CD4-positive, alpha-beta memory T cell (primary cell): Measurements from ENCODE around the gene EPC1. TPM values are rescaled to one million over a fixed set of nuclear protein-coding genes. Genes with fewer than 3 reads are reported as not detected.

Source experiments
- CTCF ChIA-PET: fragments of 350-600 bp; sonication (Branson Sonifier 250); formaldehyde crosslinking; loops from one replicate; lab custom pipeline; 2021; ENCODE audit warnings: inconsistent platforms; ENCODE audit not compliant: partially characterized antibody; lab: Charles Lee
- POLR2A ChIA-PET: fragments of 350-600 bp; sonication (Branson Sonifier 250); formaldehyde crosslinking; loops from one replicate; lab custom pipeline; 2021; ENCODE audit not compliant: partially characterized antibody; lab: Charles Lee
- DNase-seq, 5 donors: peaks; one replicate each; pipeline versions ENCODE4 v3.0.0 to v3.0.0-alpha.2; 2020 to 2022; ENCODE audit warnings: mixed read lengths in 1 of 5
- H3K27ac ChIP-seq: one replicate; pipeline ENCODE4 v1.7.0; 2013; ENCODE audit warnings: low read depth, low read length
- H3K27me3 ChIP-seq: 2 replicates; pipeline ENCODE4 v1.7.0; 2013; ENCODE audit warnings: mild to moderate bottlenecking, low read length, moderate library complexity; ENCODE audit not compliant: insufficient read depth
- H3K36me3 ChIP-seq: 2 replicates; pipeline ENCODE4 v1.7.0; 2013; ENCODE audit warnings: mild to moderate bottlenecking, low read length, moderate library complexity; ENCODE audit not compliant: insufficient read depth
- H3K4me1 ChIP-seq: 2 replicates; pipeline ENCODE4 v1.7.0; 2013; ENCODE audit warnings: mild to moderate bottlenecking, low read length, moderate library complexity; ENCODE audit not compliant: insufficient read depth
- H3K4me3 ChIP-seq, 2 donors: one replicate each; pipeline ENCODE4 v1.7.0; 2013; ENCODE audit warnings: low read length in 2 of 2, mild to moderate bottlenecking in 1 of 2
- H3K9me3 ChIP-seq, 2 donors: one replicate each; pipeline ENCODE4 v1.7.0; 2013; ENCODE audit warnings: low read length in 2 of 2, control low read depth in 1 of 2; ENCODE audit not compliant: control insufficient read depth in 1 of 2
- H3K27ac Mint-ChIP-seq, 7 donors: one replicate each; pipeline ENCODE4 v1.8.0; 2020 to 2021; ENCODE audit warnings: mixed read lengths in 7 of 7, mild to moderate bottlenecking in 6 of 7, inconsistent platforms in 3 of 7, moderate library complexity in 3 of 7
- H3K27me3 Mint-ChIP-seq, 2 donors: one replicate each; pipeline ENCODE4 v1.8.0; 2020 to 2021; ENCODE audit warnings: mixed read lengths in 2 of 2
- H3K36me3 Mint-ChIP-seq, 2 donors: one replicate each; pipeline ENCODE4 v1.8.0; 2020 to 2021; ENCODE audit warnings: mixed read lengths in 2 of 2, inconsistent platforms in 1 of 2, mild to moderate bottlenecking in 1 of 2
- H3K4me1 Mint-ChIP-seq, 4 donors: one replicate each; pipeline ENCODE4 v1.8.0; 2020 to 2021; ENCODE audit warnings: mixed read lengths in 4 of 4, mild to moderate bottlenecking in 1 of 4
- H3K4me3 Mint-ChIP-seq, 8 donors: one replicate each; pipeline ENCODE4 v1.8.0; 2020 to 2021; ENCODE audit warnings: mixed read lengths in 8 of 8, mild to moderate bottlenecking in 7 of 8, moderate library complexity in 6 of 8, inconsistent platforms in 3 of 8
- H3K9me3 Mint-ChIP-seq, 8 donors: one replicate each; pipeline ENCODE4 v1.8.0; 2020 to 2021; ENCODE audit warnings: mixed read lengths in 8 of 8, mild to moderate bottlenecking in 5 of 8, inconsistent platforms in 3 of 8, moderate library complexity in 1 of 8
- intact Hi-C: fragments of 100-400 bp; cut with micrococcal nuclease; formaldehyde crosslinking; loops from one replicate; pipeline ENCODE4 v1.15.1; 2023
- polyA plus RNA-seq, 2 donors: library from polyadenylated mRNA; unstranded; fragments of 300-500 nt; fragmentation: Illumina TruSeq; gene quantifications; one replicate each; pipeline ENCODE4 v1.2.3, GENCODE V29; 2021
- total RNA-seq, 2 experiments: library from RNA; stranded (reverse); gene quantifications; one replicate each; pipeline ENCODE4 v1.2.3, GENCODE V29; 2021

The EPC1 gene
- total and polyA plus RNA-seq, 4 experiments from 2014 or later = 46.0 to 112 (median 81.2) TPM

DNA sequence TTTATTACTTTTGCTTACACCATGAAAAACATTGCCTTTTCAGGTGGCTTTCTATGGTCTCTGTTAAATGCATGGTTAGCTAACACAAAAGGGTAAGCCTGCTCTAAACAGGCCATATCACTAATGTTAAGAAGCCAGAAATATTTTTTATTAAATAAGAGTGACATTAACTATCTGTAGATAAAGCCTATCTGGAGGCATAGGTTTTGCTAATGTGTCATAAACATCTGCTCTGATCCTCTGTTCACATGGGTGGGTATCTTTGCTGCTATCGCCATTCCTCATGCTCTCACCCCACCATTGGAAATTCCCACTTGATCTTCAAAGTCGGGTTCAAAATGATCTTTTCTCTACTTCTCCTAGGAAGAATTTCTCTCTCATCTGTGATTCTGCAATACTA lies 32.4 kb downstream of the EPC1 start:
- Mint-ChIP-seq H3K27me3 (no peaks in the 10 kb centered on the region), H3K36me3 (peaks cover 3 to 23% of the 10 kb centered on the region in 2 donors), H3K9me3 (no peaks in the 10 kb centered on the region), H3K4me3 (peak overlapping the region; percentile 5 to 33 (median 22)), H3K4me1 (peaks cover 60 to 85% (median 74%) of the 10 kb centered on the region in 4 donors), H3K27ac (peak overlapping the region in 5 of 7 donors; percentile 1 to 66 (median 34))
- ChIA-PET POLR2A (interaction anchor here (0.6 to 1.2 kb wide), 3 partner anchors 9 to 38 kb away, joined by 3 read pairs; no protein-coding TSS in a partner anchor), CTCF (interaction anchor here (0.7 to 2.3 kb wide), 5 partner anchors 13 to 310 kb away, joined by 3 to 9 read pairs (median 4); no protein-coding TSS in a partner anchor)
- Histone ChIP-seq H3K9me3 (no peaks in the 10 kb centered on the region), H3K36me3 (no peaks in the 10 kb centered on the region), H3K27ac (no peak overlapping the region), H3K4me1 (peaks cover 90% of the 10 kb centered on the region), H3K4me3 (no peak overlapping the region), H3K27me3 (no peaks in the 10 kb centered on the region)
- intact Hi-C loops = no loop called here
- no peak for DNase-seq

GRCh38 chr10:32308027-32308603 lies 38.8 kb downstream of the EPC1 start:
- Histone ChIP-seq H3K27ac (peak overlapping the region; percentile 39), H3K4me1 (peaks cover 78% of the 10 kb centered on the region)

DNA sequence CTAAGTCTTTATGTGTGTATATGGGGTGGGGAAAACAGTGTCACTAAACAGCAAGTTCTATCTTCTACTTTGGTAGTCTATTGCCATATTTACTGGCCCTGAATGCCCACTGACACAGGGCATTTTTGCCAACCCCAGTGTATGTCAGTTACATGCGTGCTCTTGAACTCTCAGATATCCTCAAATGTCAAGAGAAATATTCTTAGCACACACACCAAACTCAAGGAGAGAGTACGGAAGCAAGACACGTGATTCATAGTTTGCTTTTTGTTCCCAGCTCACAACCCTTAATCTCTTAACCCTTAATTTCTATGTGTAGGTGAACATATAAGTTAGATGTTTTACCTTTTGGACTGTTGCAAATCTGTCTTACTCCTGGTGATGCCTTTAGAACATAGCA lies 39.3 kb downstream of the EPC1 start:
- H3K9me3 ChIP-seq = no peaks in the 10 kb centered on the region
- no peaks in the 10 kb centered on the region for H3K27me3 Mint-ChIP-seq
- H3K27ac ChIP-seq = peak overlapping the region; percentile 39
- H3K36me3 ChIP-seq = peaks cover 5% of the 10 kb centered on the region
- ChIA-PET POLR2A (interaction anchor here (1.5 kb wide), 1 partner anchor 13 kb away, joined by 3 read pairs; no protein-coding TSS in a partner anchor), CTCF (interaction anchor here (0.8 kb wide), 1 partner anchor 38 kb away, joined by 3 read pairs; no protein-coding TSS in a partner anchor)
- H3K36me3 Mint-ChIP-seq = peaks cover 23 to 55% of the 10 kb centered on the region in 2 donors
- H3K4me3 Mint-ChIP-seq = peak overlapping the region in 7 of 8 donors; percentile 36 to 78 (median 67)
- no peak for DNase-seq
- no peaks in the 10 kb centered on the region for H3K27me3 ChIP-seq
- intact Hi-C loops = loop anchor here (2.0 kb wide), 2 partner anchors 15 to 31 kb away; no protein-coding TSS in a partner anchor
- peak overlapping the region; percentile 49 to 94 (median 86) for H3K27ac Mint-ChIP-seq
- H3K4me1 ChIP-seq = peaks cover 76% of the 10 kb centered on the region
- H3K4me1 Mint-ChIP-seq = peaks cover 53 to 81% (median 67%) of the 10 kb centered on the region in 4 donors
- no peak overlapping the region for H3K4me3 ChIP-seq
- H3K9me3 Mint-ChIP-seq = no peaks in the 10 kb centered on the region

More at GRCh38 chr10:32308027-32308603, 38.8 kb downstream of the EPC1 start:
- Histone ChIP-seq H3K27me3 (no peaks in the 10 kb centered on the region), H3K9me3 (no peaks in the 10 kb centered on the region), H3K4me3 (no peak overlapping the region), H3K36me3 (peaks cover 5% of the 10 kb centered on the region)
- peak in 3 of 5 donors; percentile 21 to 25 (median 22) for DNase-seq
- Mint-ChIP-seq H3K36me3 (peaks cover 20 to 53% of the 10 kb centered on the region in 2 donors), H3K9me3 (no peaks in the 10 kb centered on the region), H3K4me1 (peaks cover 52 to 80% (median 66%) of the 10 kb centered on the region in 4 donors), H3K27ac (peak overlapping the region; percentile 62 to 94 (median 88)), H3K4me3 (peak overlapping the region; percentile 63 to 81 (median 71)), H3K27me3 (no peaks in the 10 kb centered on the region)
- ChIA-PET CTCF (interaction anchor here (0.8 kb wide), 1 partner anchor 38 kb away, joined by 3 read pairs; no protein-coding TSS in a partner anchor), POLR2A (interaction anchor here (1.5 kb wide), 1 partner anchor 14 kb away, joined by 3 read pairs; no protein-coding TSS in a partner anchor)
- intact Hi-C loops = no loop called here

DNA sequence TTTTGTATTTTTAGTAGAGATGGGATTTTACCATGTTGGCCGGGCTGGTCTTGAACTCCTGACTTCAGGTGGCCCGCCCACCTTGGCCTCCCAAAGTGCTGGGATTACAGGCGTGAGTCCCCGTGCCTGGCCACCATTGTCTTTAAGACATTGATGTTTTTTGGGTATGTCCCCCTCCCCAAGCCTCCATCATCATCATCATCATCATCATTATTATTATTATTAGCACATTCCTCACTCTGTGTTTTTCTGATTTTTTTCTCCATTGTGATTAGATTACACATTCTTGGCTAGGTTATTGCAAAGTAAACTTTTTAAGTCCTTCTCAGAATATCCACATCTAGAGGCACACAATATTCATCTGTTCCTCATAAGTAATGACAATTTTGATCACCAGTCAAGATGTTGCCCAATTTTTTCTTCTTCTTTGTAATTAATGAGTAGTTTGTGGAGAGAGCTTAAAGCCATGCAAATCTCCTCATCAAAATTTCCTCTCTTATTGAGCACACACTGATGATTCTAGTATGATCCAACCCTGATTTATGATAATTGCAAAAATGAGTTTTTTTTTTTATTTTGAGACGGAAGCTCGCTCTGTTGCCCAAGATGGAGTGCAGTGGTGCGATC lies 47.5 kb downstream of the EPC1 start:
- Histone ChIP-seq H3K36me3 (peaks cover 5% of the 10 kb centered on the region), H3K9me3 (no peaks in the 10 kb centered on the region), H3K27me3 (no peaks in the 10 kb centered on the region), H3K4me3 (no peak overlapping the region), H3K27ac (no peak overlapping the region), H3K4me1 (peaks cover 81% of the 10 kb centered on the region)
- Mint-ChIP-seq H3K36me3 (peaks cover 28 to 58% of the 10 kb centered on the region in 2 donors), H3K4me1 (peaks cover 53 to 88% (median 72%) of the 10 kb centered on the region in 4 donors), H3K4me3 (peak overlapping the region in 7 of 8 donors; percentile 15 to 81 (median 59)), H3K9me3 (no peaks in the 10 kb centered on the region), H3K27me3 (no peaks in the 10 kb centered on the region), H3K27ac (peak overlapping the region in 5 of 7 donors; percentile 42 to 89 (median 86))
- intact Hi-C loops = no loop called here
- POLR2A ChIA-PET = interaction anchor here (1.1 to 1.6 kb wide), 2 partner anchors 37 to 43 kb away, joined by 5 to 6 read pairs; no protein-coding TSS in a partner anchor
- CTCF ChIA-PET = interaction anchor here (1.3 kb wide), 1 partner anchor 46 kb away, joined by 3 read pairs; no protein-coding TSS in a partner anchor
- DNase-seq = no peak

DNA sequence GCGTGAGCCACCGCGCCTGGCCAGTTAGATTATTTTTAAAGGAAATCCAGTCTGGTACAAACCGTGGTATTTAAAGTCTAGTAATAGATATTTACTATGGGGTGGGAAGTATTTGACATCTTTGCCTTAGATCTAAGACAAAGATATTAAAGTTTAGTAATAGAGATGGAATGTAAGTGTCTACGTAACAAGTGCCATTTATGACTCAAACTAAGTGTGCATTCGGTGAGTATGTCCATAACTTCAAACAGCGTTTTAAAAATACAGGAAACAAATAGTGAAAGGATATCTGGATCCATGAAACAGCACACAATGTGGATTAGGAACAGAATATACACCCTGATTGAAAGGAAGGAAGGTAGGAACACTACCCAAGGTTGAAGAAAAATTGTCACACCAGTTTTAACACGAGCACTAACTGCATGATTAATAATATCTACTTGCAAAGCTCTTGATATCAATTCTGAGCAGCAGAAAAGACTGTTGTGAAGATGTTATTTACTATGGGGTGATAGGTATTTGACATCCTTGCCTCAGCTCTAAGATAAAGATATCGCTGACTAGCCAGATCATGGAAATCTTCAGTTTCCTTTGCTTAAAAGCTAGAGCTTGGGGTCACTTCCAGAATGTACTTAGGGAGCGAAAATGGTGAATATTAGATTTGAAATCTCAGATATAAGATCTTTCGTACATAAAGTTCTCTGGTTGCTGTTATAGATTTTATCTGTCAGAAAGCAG lies 48.7 kb downstream of the EPC1 start:
- Histone ChIP-seq H3K36me3 (peaks cover 8% of the 10 kb centered on the region), H3K27ac (no peak overlapping the region), H3K4me3 (no peak overlapping the region), H3K27me3 (no peaks in the 10 kb centered on the region), H3K9me3 (no peaks in the 10 kb centered on the region), H3K4me1 (peaks cover 74% of the 10 kb centered on the region)
- POLR2A ChIA-PET = interaction anchor here (0.6 to 1.6 kb wide), 3 partner anchors 11 to 44 kb away, joined by 3 to 6 read pairs (median 5); no protein-coding TSS in a partner anchor
- CTCF ChIA-PET = no interaction called here
- no peaks in the 10 kb centered on the region for H3K27me3 Mint-ChIP-seq
- no peaks in the 10 kb centered on the region for H3K9me3 Mint-ChIP-seq
- peak overlapping the region in 6 of 7 donors; percentile 58 to 87 (median 83) for H3K27ac Mint-ChIP-seq
- DNase-seq = no peak
- intact Hi-C loops = no loop called here
- peaks cover 18 to 53% of the 10 kb centered on the region in 2 donors for H3K36me3 Mint-ChIP-seq
- peaks cover 48 to 87% (median 64%) of the 10 kb centered on the region in 4 donors for H3K4me1 Mint-ChIP-seq
- peak overlapping the region in 6 of 8 donors; percentile 13 to 81 (median 66) for H3K4me3 Mint-ChIP-seq

GRCh38 chr10:32295027-32295426 lies 51.9 kb downstream of the EPC1 start:
- Histone ChIP-seq H3K9me3 (no peaks in the 10 kb centered on the region), H3K36me3 (peaks cover 12% of the 10 kb centered on the region), H3K27ac (peak overlapping the region; percentile 19), H3K4me1 (peaks cover 50% of the 10 kb centered on the region), H3K4me3 (no peak overlapping the region), H3K27me3 (no peaks in the 10 kb centered on the region)
- intact Hi-C loops = no loop called here
- Mint-ChIP-seq H3K27ac (peak overlapping the region in 5 of 7 donors; percentile 33 to 80 (median 62)), H3K4me3 (no peak overlapping the region), H3K27me3 (no peaks in the 10 kb centered on the region), H3K36me3 (peaks cover 10 to 46% of the 10 kb centered on the region in 2 donors), H3K4me1 (peaks cover 34 to 61% (median 42%) of the 10 kb centered on the region in 4 donors), H3K9me3 (no peaks in the 10 kb centered on the region)
- POLR2A ChIA-PET = interaction anchor here (0.5 to 1.5 kb wide), 3 partner anchors 12 to 17 kb away, joined by 3 read pairs; no protein-coding TSS in a partner anchor
- DNase-seq = no peak
- CTCF ChIA-PET = interaction anchor here (1.2 to 2.7 kb wide), 2 partner anchors 39 to 51 kb away, joined by 4 to 14 read pairs; no protein-coding TSS in a partner anchor
